Stimulated activated memory B cell treated with anti-CD40 and anti-IgM and Interleukin-4, amounts not matched to agents 10 μg/mL and 1 μg/mL and 100 μg/mL, for 72 hours (primary cell): ENCODE results near the gene RENBP.

Experiments
- ATAC-seq: fragments of 150-1000 bp; cut with Tn5 transposase; 2 replicates; pipeline ENCODE4 v1.10.0; 2021
- H3K27ac Mint-ChIP-seq: one replicate; pipeline ENCODE4 v1.8.0; 2022; ENCODE audit warnings: mild to moderate bottlenecking, mixed read lengths
- H3K27me3 Mint-ChIP-seq: one replicate; pipeline ENCODE4 v1.8.0; 2022; ENCODE audit warnings: mixed read lengths
- H3K36me3 Mint-ChIP-seq: one replicate; pipeline ENCODE4 v1.8.0; 2022; ENCODE audit warnings: mixed read lengths
- H3K4me1 Mint-ChIP-seq: one replicate; pipeline ENCODE4 v1.8.0; 2022; ENCODE audit warnings: mixed read lengths
- H3K4me3 Mint-ChIP-seq: one replicate; pipeline ENCODE4 v1.8.0; 2022; ENCODE audit warnings: mild to moderate bottlenecking, moderate library complexity, mixed read lengths
- H3K9me3 Mint-ChIP-seq: one replicate; pipeline ENCODE4 v1.8.0; 2022; ENCODE audit warnings: mixed read lengths

RENBP gene

GRCh38 chrX:153951683-153952372, 7.4 kb upstream of the RENBP start:
- Mint-ChIP-seq H3K4me3 (no peak overlapping the region), H3K27me3 (no peaks in the 10 kb centered on the region), H3K27ac (no peak overlapping the region), H3K36me3 (peaks cover 25% of the 10 kb centered on the region), H3K4me1 (peaks cover 7% of the 10 kb centered on the region), H3K9me3 (no peaks in the 10 kb centered on the region)
- no peak for ATAC-seq

- Mint-ChIP-seq H3K9me3 (no peaks in the 10 kb centered on the region), H3K4me1 (peaks cover 7% of the 10 kb centered on the region), H3K36me3 (peaks cover 21% of the 10 kb centered on the region), H3K4me3 (no peak overlapping the region), H3K27me3 (no peaks in the 10 kb centered on the region), H3K27ac (no peak overlapping the region)
- no peak for ATAC-seq
Measured at GRCh38 chrX:153950127-153950526, 5.7 kb upstream of the RENBP start.

DNA sequence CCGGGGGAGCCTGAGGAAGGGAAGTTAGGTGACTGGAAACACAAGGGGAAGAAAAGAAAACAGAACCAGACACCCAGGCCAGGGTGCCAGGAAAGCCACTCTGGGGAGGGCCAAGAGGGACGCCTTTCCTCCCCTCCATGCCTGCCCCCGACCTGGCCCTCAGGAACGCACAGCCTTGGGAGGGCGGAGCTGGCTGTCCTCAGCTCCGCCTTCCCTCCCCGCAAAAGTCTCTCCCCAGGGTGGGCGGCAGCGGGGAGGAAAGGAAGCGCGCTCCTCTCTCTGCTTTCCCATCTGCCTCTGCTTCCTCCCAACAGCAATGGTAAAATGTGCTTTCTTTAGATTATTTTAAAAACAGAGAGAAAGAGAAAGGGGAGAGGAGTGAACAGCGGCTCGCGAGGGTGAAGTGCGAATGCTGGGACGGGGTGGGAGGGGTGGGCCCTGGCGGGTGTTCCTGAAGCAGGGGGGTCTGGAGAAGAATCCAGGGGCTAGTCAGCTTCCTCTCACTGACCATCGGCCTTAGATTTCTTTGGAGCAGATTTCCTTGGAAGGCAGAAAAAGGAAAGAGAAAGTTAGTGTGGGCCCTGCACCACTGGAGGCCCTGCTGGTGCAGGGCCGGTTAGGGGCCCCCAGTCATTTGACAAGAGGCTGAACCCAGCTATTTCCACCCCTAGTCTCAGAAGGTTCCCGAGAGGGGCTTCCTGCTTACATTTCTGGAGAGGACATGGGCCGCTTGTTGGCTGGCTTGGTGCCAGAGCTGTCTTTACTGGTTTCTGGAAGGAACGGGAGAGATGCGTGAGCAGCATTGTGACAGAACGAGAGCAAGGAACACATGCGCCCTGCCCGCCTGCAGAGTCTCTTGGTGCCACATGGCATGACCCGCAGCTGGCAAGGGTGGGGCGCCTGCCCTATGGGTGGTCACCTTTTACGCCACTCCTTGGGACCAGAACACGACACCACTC, 4.7 kb upstream of the RENBP start:
- no peak for ATAC-seq
- Mint-ChIP-seq H3K4me1 (peaks cover 7% of the 10 kb centered on the region), H3K4me3 (no peak overlapping the region), H3K9me3 (no peaks in the 10 kb centered on the region), H3K36me3 (peaks cover 17% of the 10 kb centered on the region), H3K27me3 (no peaks in the 10 kb centered on the region), H3K27ac (no peak overlapping the region)

GRCh38 chrX:153948002-153948466, 3.6 kb upstream of the RENBP start:
- Mint-ChIP-seq H3K27me3 (no peaks in the 10 kb centered on the region), H3K36me3 (peaks cover 15% of the 10 kb centered on the region), H3K4me1 (peaks cover 7% of the 10 kb centered on the region), H3K27ac (no peak overlapping the region), H3K4me3 (no peak overlapping the region), H3K9me3 (no peaks in the 10 kb centered on the region)
- ATAC-seq: no peak

- Mint-ChIP-seq H3K4me3 (no peak overlapping the region), H3K9me3 (no peaks in the 10 kb centered on the region), H3K27me3 (no peaks in the 10 kb centered on the region), H3K27ac (no peak overlapping the region), H3K36me3 (peaks cover 15% of the 10 kb centered on the region), H3K4me1 (peaks cover 7% of the 10 kb centered on the region)
- peak; percentile 87 for ATAC-seq
Measured at GRCh38 chrX:153947009-153947769, 2.7 kb upstream of the RENBP start.

DNA sequence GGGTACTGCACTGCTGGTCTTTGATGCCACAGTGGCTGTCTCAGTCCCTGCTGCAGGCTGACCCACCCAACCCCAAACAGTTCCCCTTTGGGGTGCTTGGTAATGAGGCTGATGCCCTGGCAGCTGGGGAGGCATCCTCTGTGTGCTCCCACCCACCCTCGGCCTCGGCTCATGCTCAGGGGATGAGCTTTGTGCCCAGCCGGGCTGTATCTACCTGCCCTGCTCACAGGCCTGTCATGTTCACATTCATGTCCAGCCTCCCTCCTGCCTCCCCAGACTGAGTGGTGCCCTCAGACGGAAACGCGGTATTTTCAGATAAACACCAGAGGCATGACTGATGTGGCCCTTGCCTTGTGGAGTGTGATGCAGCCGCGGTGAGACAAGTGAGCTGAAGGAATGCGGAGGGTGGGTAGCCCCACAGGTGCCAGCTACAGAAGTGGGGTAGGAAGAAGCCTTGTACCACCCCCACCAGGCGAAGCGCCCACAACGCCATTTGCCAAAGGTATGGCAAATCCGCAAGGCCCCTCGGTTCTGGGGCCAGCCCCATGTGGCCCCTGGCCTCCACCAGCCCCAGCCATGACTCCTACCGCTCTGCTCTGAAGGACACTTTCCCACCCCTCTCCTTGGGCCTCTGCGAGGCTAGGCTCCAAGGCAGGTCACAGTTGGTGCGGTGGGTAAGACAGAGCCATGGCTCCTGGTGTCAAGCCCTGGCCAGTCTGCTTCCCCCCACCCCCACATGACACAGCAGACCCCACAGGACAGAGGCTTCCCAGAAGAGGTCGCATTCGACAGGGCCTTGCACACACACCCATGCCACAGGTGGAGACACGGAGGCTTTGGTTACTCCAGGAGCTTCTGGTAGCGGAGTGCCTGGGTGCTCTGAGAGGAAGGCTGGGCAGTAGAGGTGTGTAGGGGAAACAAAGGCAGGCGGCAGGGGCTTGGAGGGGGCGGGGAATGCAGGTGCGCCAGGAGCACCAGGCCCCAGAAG, 1.8 kb upstream of the RENBP start:
- H3K9me3 Mint-ChIP-seq: no peaks in the 10 kb centered on the region
- no peak overlapping the region for H3K4me3 Mint-ChIP-seq
- no peaks in the 10 kb centered on the region for H3K27me3 Mint-ChIP-seq
- peaks cover 10% of the 10 kb centered on the region for H3K36me3 Mint-ChIP-seq
- H3K4me1 Mint-ChIP-seq: peaks cover 7% of the 10 kb centered on the region
- H3K27ac Mint-ChIP-seq: no peak overlapping the region
- no peak for ATAC-seq

GRCh38 chrX:153944800-153945150, 332 bp upstream of the RENBP start:
- Mint-ChIP-seq H3K4me1 (peaks cover 7% of the 10 kb centered on the region), H3K9me3 (no peaks in the 10 kb centered on the region), H3K27ac (peak overlapping the region; percentile 94), H3K27me3 (no peaks in the 10 kb centered on the region), H3K36me3 (peaks cover 6% of the 10 kb centered on the region), H3K4me3 (peak overlapping the region; percentile 96)
- ATAC-seq: peak; percentile 31

- peaks cover 7% of the 10 kb centered on the region for H3K4me1 Mint-ChIP-seq
- peak overlapping the region; percentile 32 for H3K4me3 Mint-ChIP-seq
- no peak overlapping the region for H3K27ac Mint-ChIP-seq
- no peaks in the 10 kb centered on the region for H3K9me3 Mint-ChIP-seq
- no peaks in the 10 kb centered on the region for H3K36me3 Mint-ChIP-seq
- no peak for ATAC-seq
- H3K27me3 Mint-ChIP-seq: no peaks in the 10 kb centered on the region
Measured at GRCh38 chrX:153941336-153942252, 2.8 kb downstream of the RENBP start.

DNA sequence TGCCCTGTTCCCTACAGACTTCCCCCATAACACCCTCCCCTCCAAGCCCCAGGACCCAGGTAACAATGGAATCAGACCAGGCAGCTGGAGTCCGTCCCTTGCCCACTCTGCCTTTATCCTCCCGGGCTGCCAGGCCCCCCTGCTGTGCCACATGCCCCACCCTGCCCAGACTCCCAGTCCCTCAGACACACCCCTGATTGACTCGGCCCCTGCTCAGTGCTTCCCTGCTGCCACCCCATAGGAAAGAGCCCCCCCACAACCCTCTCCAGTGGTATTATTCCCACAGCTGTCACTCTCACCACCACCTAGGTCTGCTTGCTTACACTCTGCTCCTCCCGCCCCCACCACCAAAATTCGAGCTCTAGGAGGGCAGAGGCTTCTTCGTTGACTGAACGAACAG, 4.9 kb downstream of the RENBP start:
- Mint-ChIP-seq H3K27me3 (no peaks in the 10 kb centered on the region), H3K36me3 (no peaks in the 10 kb centered on the region)
- no peak for ATAC-seq

DNA sequence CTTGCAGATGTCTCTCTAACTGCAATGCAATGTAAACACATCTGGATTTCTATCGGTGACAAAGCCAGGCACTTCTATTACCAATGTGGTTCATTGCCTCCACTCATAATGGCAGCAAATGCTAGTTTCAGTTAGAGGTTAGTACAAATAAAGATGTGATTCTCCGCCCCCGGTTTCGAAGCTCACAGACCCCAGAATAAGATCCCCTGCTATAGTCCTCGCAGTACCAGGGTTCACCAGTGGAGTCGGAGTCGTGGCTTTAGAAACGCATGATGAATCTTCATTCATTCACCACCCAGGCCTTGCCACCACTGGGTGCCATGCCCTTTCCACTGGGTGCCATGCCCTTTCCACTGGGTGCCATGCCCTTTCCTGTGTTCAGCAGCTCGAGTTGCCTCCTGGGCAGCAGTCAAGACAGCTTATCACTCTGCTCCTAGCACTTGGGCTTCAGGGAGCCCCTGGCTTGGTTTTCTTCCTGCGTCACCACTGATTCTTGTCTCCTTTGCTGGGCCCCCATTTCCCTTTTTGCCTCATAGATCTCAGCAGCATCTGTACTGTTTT, 6.1 kb downstream of the RENBP start:
- Mint-ChIP-seq H3K9me3 (no peaks in the 10 kb centered on the region), H3K4me1 (peaks cover 13% of the 10 kb centered on the region), H3K36me3 (no peaks in the 10 kb centered on the region), H3K4me3 (no peak overlapping the region), H3K27me3 (no peaks in the 10 kb centered on the region), H3K27ac (peak overlapping the region; percentile 27)
- ATAC-seq: no peak

More for the DNA sequence above, 4.9 kb downstream of the RENBP start:
- Mint-ChIP-seq H3K27ac (no peak overlapping the region), H3K9me3 (no peaks in the 10 kb centered on the region), H3K4me3 (no peak overlapping the region), H3K4me1 (peaks cover 7% of the 10 kb centered on the region)

GRCh38 chrX:153937056-153937455, 7.4 kb downstream of the RENBP start:
- H3K36me3 Mint-ChIP-seq: no peaks in the 10 kb centered on the region
- ATAC-seq: no peak
- peaks cover 14% of the 10 kb centered on the region for H3K4me1 Mint-ChIP-seq
- H3K27me3 Mint-ChIP-seq: no peaks in the 10 kb centered on the region
- no peak overlapping the region for H3K4me3 Mint-ChIP-seq
- H3K9me3 Mint-ChIP-seq: no peaks in the 10 kb centered on the region
- H3K27ac Mint-ChIP-seq: no peak overlapping the region

DNA sequence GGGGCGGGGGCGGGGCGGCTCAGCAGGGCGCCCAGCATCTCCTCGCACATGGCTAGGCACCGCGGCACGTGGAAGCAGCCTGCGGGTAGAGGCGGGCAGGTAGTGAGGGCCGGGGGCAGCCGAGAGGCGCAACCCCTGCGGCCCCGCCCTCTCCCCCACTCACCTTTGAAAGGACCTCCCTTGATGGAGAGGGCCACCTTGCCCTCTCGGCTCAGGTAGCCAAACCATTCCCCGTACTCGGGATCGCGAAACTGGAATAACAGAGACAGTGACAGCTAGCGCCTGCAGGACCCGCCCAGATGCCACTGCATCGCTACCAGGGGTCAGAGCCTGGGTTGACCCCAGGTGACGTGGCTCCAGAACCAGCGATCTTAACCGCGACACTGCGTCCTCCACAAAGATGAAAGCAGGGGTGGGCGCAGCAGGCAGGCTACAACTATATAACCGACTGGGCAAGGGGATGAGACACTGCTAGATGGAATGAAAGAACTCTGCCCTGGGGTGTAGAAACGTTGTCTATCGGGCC, 9.1 kb downstream of the RENBP start:
- peaks cover 22% of the 10 kb centered on the region for H3K4me1 Mint-ChIP-seq
- peak overlapping the region; percentile 71 for H3K4me3 Mint-ChIP-seq
- H3K36me3 Mint-ChIP-seq: peaks cover 9% of the 10 kb centered on the region
- ATAC-seq: no peak
- H3K27ac Mint-ChIP-seq: no peak overlapping the region
- no peaks in the 10 kb centered on the region for H3K9me3 Mint-ChIP-seq
- no peaks in the 10 kb centered on the region for H3K27me3 Mint-ChIP-seq

DNA sequence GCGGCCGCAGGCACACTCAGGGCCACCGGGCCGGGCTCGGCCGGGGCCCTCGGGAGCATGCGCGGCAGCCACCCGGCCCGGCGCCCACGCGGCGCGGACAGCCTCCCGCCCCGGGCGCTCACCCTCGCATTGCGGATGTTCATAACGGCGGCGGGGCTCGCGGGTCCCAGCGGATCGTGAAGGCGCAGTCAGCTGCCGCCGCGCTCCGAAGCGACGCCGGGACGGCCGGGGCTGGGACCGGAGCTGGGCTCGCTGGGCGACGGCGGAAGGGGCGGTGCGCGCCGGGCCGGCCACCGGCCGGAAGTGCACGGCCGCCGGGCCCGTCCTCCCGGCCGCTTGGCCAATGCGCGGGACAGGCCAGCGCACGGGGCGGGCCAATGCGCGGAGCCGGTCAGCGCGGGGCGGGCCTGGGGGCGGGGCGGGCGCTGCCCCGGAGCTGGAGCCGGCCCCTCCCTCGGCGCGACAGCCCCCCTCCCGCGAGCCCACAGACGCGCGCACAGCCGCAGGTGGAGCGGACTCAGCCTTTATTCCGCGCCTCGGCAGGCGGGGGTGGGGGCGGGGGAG, 9.6 kb downstream of the RENBP start, which contains the start of gene NAA10:
NAA10 (minus strand) TSS at position 276 of the 564 bp plus-strand sequence; CDS start at position 143, 133 bp downstream.
- Mint-ChIP-seq H3K27ac (peak within 1 kb of the TSS; percentile 64), H3K9me3 (no peaks in the 10 kb centered on the region), H3K4me1 (peaks cover 22% of the 10 kb centered on the region), H3K4me3 (peak within 1 kb of the TSS; percentile 82), H3K27me3 (no peaks in the 10 kb centered on the region), H3K36me3 (peaks cover 9% of the 10 kb centered on the region)
- ATAC-seq: peak; percentile 97
